ENCODE results near the gene MCC.

Gene MCC

DNA sequence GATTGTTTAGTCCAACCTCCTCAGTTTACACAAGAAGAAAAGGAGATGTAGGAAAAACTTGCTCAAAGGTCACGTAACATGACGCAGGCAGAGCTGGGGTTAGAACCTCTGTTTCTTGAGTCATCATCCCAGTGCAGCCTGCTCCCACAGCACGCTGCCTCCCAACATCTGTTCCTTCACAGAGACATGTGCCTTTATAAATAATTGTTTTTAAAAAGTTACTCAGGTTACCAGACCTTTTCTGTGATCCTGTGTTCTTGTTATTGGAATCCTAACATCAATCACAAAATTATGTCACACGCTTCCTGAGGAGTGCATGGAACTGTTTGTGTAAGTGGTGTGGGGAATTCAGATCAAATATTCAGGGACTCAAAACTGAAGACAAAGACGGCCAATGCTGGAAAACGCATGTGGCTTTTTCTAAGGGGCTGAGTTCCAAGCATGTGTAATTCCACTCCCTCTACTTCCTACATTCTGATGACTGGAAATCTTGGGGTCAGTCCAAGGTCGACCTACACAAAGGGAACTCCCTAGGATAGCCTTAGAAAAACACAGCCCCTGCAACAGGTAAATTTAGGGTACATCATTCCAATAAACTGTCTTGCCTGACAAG, 237.8 kb downstream of the MCC start:
- DNase-seq (ENCODE audit: low read depth) = no peak
- H3K4me3 ChIP-seq (ENCODE audit: low read length) = no peak overlapping the region
- TF ChIP-seq, protein P1, sequence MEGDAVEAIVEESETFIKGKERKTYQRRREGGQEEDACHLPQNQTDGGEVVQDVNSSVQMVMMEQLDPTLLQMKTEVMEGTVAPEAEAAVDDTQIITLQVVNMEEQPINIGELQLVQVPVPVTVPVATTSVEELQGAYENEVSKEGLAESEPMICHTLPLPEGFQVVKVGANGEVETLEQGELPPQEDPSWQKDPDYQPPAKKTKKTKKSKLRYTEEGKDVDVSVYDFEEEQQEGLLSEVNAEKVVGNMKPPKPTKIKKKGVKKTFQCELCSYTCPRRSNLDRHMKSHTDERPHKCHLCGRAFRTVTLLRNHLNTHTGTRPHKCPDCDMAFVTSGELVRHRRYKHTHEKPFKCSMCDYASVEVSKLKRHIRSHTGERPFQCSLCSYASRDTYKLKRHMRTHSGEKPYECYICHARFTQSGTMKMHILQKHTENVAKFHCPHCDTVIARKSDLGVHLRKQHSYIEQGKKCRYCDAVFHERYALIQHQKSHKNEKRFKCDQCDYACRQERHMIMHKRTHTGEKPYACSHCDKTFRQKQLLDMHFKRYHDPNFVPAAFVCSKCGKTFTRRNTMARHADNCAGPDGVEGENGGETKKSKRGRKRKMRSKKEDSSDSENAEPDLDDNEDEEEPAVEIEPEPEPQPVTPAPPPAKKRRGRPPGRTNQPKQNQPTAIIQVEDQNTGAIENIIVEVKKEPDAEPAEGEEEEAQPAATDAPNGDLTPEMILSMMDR (conservative IDR thresholded peaks at IDR 0.05; ENCODE audit: low read depth, low read length) = no peak

DNA sequence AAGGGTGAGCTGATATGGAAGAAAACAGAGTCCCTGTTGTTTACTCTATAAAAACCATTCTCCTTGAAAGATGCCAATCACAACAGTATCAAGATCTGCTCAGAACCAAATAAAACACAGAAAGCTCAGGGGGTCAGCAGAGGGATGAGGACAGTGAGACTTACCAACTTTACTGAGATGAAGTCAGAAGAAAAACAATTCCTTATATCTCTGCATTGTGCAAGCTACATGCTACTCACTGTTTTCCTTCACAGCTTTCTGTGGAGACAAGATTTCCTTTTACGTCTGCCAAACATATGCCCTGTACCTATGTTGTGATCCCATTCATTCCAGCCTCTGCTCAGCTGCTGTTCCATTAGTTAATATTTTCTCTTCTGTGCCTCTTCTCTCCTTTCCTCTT, 239.0 kb downstream of the MCC start:
- TF ChIP-seq, protein P1 (conservative IDR thresholded peaks at IDR 0.05; ENCODE audit: low read depth, low read length) = no peak
- H3K4me3 ChIP-seq (ENCODE audit: low read length) = no peak overlapping the region
- DNase-seq (ENCODE audit: low read depth) = no peak

DNA sequence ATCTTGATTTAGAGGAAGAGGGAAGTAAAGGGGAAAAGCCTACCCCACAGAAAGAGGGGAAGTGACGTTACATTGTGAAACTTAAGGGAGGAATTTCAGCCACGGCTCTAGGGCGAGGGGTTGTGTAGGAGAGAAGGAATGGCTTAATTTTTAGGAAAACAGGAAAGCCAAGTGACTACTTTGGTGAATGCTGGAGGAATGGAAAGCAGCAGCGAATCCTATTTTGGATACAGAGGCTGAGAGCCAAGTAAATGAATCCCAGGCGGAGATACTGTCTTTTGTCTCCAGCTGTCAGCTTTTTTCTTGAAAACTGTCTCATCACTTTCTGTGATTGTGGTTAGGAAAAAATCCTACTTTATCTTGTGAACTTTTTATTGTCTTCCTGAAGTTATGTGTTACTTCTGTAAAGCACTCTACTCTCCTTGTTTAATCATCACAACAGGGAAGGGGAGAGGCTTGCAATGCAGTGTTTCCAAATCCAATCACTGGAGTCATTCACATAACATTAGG, 241.8 kb downstream of the MCC start:
- TF ChIP-seq, protein P1 (conservative IDR thresholded peaks at IDR 0.05; ENCODE audit: low read depth, low read length) = no peak
- DNase-seq (ENCODE audit: low read depth) = no peak
- H3K4me3 ChIP-seq (ENCODE audit: low read length) = no peak overlapping the region

DNA sequence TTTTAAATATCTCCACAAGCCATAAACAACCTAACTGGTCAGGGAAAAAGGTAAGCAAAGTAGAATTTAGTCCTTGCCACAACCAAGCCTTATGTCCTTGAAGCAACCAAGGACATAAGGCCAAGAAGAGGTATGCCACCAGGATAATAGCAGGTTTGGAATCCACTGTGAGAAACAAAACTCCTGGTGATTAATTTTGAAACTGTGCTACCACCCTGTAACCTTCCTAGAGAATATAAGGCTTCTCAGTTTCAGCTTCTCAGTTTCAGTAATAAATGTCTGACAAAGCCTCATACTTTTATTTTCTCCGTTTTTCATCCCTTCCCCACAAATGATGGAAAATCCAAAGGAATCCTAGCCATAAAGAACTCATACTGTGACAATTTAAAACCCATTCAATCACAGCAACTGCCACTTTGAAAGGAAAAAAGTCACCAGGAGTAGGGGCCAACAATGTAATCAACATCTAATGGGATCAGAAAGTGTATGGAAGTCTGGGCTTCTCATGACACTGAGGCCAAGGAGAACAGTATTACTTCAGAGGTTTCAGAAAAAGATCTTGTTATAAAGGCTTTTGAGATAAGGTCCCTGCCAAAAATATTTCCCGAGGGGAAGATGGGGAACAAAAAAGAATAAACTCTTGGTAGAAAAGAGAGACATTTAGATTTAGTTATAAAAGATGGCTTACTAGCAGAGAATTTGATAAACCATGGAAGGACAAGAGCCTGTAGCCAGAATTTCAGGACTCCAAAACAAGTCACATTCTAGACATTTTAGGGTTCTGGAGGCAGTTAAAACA, 242.6 kb downstream of the MCC start:
- H3K4me3 ChIP-seq (ENCODE audit: low read length) = no peak overlapping the region
- TF ChIP-seq, protein P1 (conservative IDR thresholded peaks at IDR 0.05; ENCODE audit: low read depth, low read length) = no peak
- DNase-seq (ENCODE audit: low read depth) = no peak

DNA sequence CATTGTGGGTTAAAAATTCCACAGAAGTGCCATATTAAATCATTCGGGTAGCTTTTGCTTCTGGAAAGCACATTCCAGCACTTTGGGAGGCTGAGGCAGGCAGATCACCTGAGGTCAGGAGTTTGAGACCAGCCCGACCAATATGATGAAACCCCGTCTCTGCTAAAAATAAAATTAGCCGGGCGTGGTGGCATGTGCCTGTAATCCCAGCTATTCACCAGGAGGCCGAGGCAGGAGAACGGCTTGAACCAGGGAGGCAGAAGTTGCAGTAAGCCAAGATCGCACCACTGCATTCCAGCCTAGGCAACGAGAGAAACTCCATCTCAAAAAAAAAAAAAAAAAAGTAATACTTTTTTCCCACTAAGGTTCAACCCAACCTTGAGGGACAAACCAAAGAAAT, 243.3 kb downstream of the MCC start:
- TF ChIP-seq, protein P1 (conservative IDR thresholded peaks at IDR 0.05; ENCODE audit: low read depth, low read length) = no peak
- H3K4me3 ChIP-seq (ENCODE audit: low read length) = no peak overlapping the region
- no peak for DNase-seq (ENCODE audit: low read depth)

DNA sequence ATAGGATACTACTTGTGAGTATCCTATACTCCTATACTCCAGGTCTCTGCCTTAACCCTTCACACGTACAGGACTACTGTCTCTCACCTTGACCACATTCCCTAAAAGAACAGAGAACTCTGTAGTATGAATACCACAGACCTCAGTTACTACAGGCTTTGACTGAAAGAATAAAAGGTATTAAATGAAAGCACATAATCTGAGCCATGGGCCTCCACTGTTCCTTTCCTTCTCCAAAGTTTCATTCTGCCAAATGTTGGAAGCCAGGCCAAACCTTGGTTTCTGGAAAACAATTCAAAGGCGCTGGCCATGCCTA, 244.9 kb downstream of the MCC start:
- H3K4me3 ChIP-seq (ENCODE audit: low read length) = no peak overlapping the region
- DNase-seq (ENCODE audit: low read depth) = no peak
- TF ChIP-seq, protein P1 (conservative IDR thresholded peaks at IDR 0.05; ENCODE audit: low read depth, low read length) = no peak
